SK-N-SH (cell line): ENCODE measurements around the gene PRF1.

ENCODE experiments used
- EZH2phosphoT487 ChIP-seq: fragments of 200-600 bp; sonication (generic); IDR thresholded peaks from 2 replicates; pipeline ENCODE4 v1.6.1; 2017; ENCODE audit warnings: low read depth, mixed run types, mild to moderate bottlenecking, antibody characterized with exemption, moderate library complexity, borderline replicate concordance
- GABPA ChIP-seq: IDR thresholded peaks from 2 replicates; pipeline ENCODE4 v1.4.0; 2012; ENCODE audit warnings: low read depth, mild to moderate bottlenecking
- POLR2AphosphoS5 ChIP-seq: IDR thresholded peaks from 2 replicates; pipeline ENCODE4 v1.6.1; 2012; ENCODE audit warnings: low read depth, low read length
- RCOR1 ChIP-seq: fragments of 150-350 bp; IDR thresholded peaks from 2 replicates; pipeline ENCODE4 v1.6.1; 2017; ENCODE audit warnings: antibody characterized with exemption, low read length
- RFX5 ChIP-seq: IDR thresholded peaks from 2 replicates; pipeline ENCODE4 v1.6.1; 2012; ENCODE audit warnings: mild to moderate bottlenecking, improper control_type of control experiment, low read length
- TF ChIP-seq, protein P1 (sequence below): fragments of 200-600 bp; sonication (generic); IDR thresholded peaks from 2 replicates; pipeline ENCODE4 v1.6.1; 2017; ENCODE audit warnings: antibody characterized with exemption, mild to moderate bottlenecking, moderate library complexity
- TF ChIP-seq, protein P2 (sequence below): IDR thresholded peaks from 2 replicates; pipeline ENCODE4 v1.4.0; 2012; ENCODE audit warnings: low read depth
- TF ChIP-seq, protein P3 (sequence below): IDR thresholded peaks from 2 replicates; pipeline ENCODE4; 2012
- TF ChIP-seq, protein P4 (sequence below): fragments of 150-350 bp; IDR thresholded peaks from 2 replicates; pipeline ENCODE4 v1.6.1; 2016; ENCODE audit warnings: mild to moderate bottlenecking, low read depth, low read length

DNA sequence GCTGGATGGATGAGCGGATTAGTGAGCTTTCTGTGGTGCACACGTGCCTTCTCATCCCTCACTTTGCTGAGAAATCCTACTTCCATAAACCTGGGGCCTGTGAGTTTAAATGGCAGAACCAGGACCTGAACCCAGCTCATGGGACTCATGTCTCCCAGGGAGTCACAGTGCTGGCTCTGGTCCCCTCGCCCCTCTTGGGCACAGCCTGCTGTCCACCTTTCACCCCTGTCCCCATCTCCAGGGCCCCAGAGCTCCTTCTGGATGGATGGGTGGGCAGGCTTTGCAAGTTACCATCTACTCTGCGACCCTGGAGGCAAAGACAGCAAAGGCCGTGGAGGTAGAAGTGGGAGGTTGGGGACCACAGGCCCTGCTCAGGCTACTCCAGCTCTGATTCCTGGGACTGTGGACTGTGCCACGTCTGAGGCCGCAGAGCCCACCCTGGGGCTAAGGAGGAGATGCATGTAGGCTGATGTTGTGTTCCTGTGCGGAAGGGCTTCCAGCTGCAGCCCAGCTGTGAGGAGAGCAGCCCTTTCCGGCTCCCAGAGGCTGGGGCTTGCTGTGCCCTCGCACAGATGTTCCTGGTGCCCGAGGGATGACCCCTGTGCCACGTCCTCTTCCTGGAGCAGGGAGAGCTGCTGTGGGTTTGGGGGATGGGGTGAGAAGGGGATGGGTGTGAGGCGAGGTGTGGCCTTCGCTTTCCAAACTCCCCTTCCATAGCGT, 40.3 kb downstream of the PRF1 start:
- TF ChIP-seq, protein P1, sequence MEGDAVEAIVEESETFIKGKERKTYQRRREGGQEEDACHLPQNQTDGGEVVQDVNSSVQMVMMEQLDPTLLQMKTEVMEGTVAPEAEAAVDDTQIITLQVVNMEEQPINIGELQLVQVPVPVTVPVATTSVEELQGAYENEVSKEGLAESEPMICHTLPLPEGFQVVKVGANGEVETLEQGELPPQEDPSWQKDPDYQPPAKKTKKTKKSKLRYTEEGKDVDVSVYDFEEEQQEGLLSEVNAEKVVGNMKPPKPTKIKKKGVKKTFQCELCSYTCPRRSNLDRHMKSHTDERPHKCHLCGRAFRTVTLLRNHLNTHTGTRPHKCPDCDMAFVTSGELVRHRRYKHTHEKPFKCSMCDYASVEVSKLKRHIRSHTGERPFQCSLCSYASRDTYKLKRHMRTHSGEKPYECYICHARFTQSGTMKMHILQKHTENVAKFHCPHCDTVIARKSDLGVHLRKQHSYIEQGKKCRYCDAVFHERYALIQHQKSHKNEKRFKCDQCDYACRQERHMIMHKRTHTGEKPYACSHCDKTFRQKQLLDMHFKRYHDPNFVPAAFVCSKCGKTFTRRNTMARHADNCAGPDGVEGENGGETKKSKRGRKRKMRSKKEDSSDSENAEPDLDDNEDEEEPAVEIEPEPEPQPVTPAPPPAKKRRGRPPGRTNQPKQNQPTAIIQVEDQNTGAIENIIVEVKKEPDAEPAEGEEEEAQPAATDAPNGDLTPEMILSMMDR = no peak
- no peak for TF ChIP-seq RFX5
- TF ChIP-seq, protein P2, sequence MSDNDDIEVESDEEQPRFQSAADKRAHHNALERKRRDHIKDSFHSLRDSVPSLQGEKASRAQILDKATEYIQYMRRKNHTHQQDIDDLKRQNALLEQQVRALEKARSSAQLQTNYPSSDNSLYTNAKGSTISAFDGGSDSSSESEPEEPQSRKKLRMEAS = no peak
- TF ChIP-seq POLR2AphosphoS5 = no peak
- no peak for TF ChIP-seq GABPA
- TF ChIP-seq RCOR1 = peak; percentile 70
- TF ChIP-seq, protein P3, sequence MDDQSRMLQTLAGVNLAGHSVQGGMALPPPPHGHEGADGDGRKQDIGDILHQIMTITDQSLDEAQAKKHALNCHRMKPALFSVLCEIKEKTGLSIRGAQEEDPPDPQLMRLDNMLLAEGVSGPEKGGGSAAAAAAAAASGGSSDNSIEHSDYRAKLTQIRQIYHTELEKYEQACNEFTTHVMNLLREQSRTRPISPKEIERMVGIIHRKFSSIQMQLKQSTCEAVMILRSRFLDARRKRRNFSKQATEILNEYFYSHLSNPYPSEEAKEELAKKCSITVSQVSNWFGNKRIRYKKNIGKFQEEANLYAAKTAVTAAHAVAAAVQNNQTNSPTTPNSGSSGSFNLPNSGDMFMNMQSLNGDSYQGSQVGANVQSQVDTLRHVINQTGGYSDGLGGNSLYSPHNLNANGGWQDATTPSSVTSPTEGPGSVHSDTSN = no peak
- no peak for TF ChIP-seq EZH2phosphoT487
- TF ChIP-seq, protein P4, sequence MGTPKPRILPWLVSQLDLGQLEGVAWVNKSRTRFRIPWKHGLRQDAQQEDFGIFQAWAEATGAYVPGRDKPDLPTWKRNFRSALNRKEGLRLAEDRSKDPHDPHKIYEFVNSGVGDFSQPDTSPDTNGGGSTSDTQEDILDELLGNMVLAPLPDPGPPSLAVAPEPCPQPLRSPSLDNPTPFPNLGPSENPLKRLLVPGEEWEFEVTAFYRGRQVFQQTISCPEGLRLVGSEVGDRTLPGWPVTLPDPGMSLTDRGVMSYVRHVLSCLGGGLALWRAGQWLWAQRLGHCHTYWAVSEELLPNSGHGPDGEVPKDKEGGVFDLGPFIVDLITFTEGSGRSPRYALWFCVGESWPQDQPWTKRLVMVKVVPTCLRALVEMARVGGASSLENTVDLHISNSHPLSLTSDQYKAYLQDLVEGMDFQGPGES = no peak
